CD4-positive, alpha-beta T cell (primary cell): ENCODE measurements around the gene MCF2L2. TPM values are rescaled to one million over a fixed set of nuclear protein-coding genes. Genes with fewer than 3 reads are reported as not detected.

Experiments
- ATAC-seq: fragments of 200-7000 bp; cut with Tn5 transposase; one replicate; pipeline ENCODE4 v1.10.0; 2022; ENCODE audit warnings: mild to moderate bottlenecking; ENCODE audit not compliant: poor library complexity
- CTCF ChIA-PET: fragments of 350-600 bp; sonication (Branson Sonifier 250); formaldehyde crosslinking; loops from one replicate; lab custom pipeline; 2021; ENCODE audit warnings: antibody characterized with exemption, inconsistent platforms; lab: Charles Lee
- POLR2A ChIA-PET: fragments of 350-600 bp; sonication (Branson Sonifier 250); formaldehyde crosslinking; loops from one replicate; lab custom pipeline; 2021; ENCODE audit warnings: antibody characterized with exemption, inconsistent platforms; lab: Charles Lee
- DNase-seq, 14 experiments: peaks; one replicate each; pipeline ENCODE4 v3.0.0-alpha.2; 2013 to 2020; ENCODE audit warnings: mixed read lengths in 2 of 14
- H3K27ac ChIP-seq, 2 donors: one replicate each; pipeline versions ENCODE4 v1.5.1 to v1.7.0; 2013; ENCODE audit warnings: low read length in 2 of 2, low read depth in 1 of 2, mild to moderate bottlenecking in 1 of 2
- H3K27me3 ChIP-seq, 2 experiments: 1 replicate in 1 of 2; 2 replicates in 1 of 2; pipeline versions ENCODE4 v1.6.1 to v1.7.0; 2013; ENCODE audit warnings: low read length in 2 of 2, control low read depth in 1 of 2, mild to moderate bottlenecking in 1 of 2, moderate library complexity in 1 of 2; ENCODE audit not compliant: insufficient read depth in 2 of 2, control insufficient read depth in 1 of 2
- H3K36me3 ChIP-seq: one replicate; pipeline ENCODE4 v1.6.1; 2013; ENCODE audit warnings: low read length, control low read depth; ENCODE audit not compliant: insufficient read depth
- H3K4me1 ChIP-seq: one replicate; pipeline ENCODE4 v1.6.1; 2013; ENCODE audit warnings: low read length, control low read depth; ENCODE audit not compliant: insufficient read depth
- H3K4me3 ChIP-seq: one replicate; pipeline ENCODE4 v1.5.1; 2013; ENCODE audit warnings: mild to moderate bottlenecking, low read length, moderate library complexity
- H3K9me3 ChIP-seq, 2 experiments: 1 replicate in 1 of 2; 2 replicates in 1 of 2; pipeline versions ENCODE4 v1.6.1 to v1.7.0; 2013; ENCODE audit warnings: low read length in 2 of 2, mild to moderate bottlenecking in 2 of 2, control low read depth in 1 of 2, moderate library complexity in 1 of 2; ENCODE audit not compliant: control insufficient read depth in 1 of 2, insufficient read depth in 1 of 2
- H3K27ac Mint-ChIP-seq: one replicate; pipeline ENCODE4 v1.8.0; 2020; ENCODE audit warnings: mixed read lengths
- H3K27me3 Mint-ChIP-seq: one replicate; pipeline ENCODE4 v1.8.0; 2021; ENCODE audit warnings: mixed read lengths
- H3K36me3 Mint-ChIP-seq: one replicate; pipeline ENCODE4 v1.8.0; 2021; ENCODE audit warnings: low read depth, mixed read lengths
- H3K4me1 Mint-ChIP-seq: one replicate; pipeline ENCODE4 v1.8.0; 2021; ENCODE audit warnings: low read depth, mixed read lengths
- H3K4me3 Mint-ChIP-seq: one replicate; pipeline ENCODE4 v1.8.0; 2020; ENCODE audit warnings: mild to moderate bottlenecking, mixed read lengths
- H3K9me3 Mint-ChIP-seq: one replicate; pipeline ENCODE4 v1.8.0; 2020; ENCODE audit warnings: mixed read lengths
- intact Hi-C, 2 experiments: fragments of 100-400 bp; cut with DNase I in 1 of 2; cut with micrococcal nuclease in 1 of 2; formaldehyde crosslinking; loops; one replicate each; pipeline versions ENCODE4 v1.15.1 to v1.9.0; 2023 to 2025; cut with DNase I, micrococcal nuclease
- total RNA-seq, 174 experiments: library from RNA in 2 of 174; stranded (reverse) in 2 of 174; gene quantifications; one replicate each; pipeline ENCODE4 v1.2.3 and lab custom pipeline; 2021 to 2026
- TF ChIP-seq, protein P1 (sequence below): fragments of 200-600 bp; IDR thresholded peaks from one replicate; pipeline ENCODE4 v1.8.0; 2022; ENCODE audit warnings: antibody characterized with exemption, mild to moderate bottlenecking

Gene MCF2L2
- total RNA-seq, 2 experiments from 2014 or later, result 3.8 to 4.1 TPM

DNA sequence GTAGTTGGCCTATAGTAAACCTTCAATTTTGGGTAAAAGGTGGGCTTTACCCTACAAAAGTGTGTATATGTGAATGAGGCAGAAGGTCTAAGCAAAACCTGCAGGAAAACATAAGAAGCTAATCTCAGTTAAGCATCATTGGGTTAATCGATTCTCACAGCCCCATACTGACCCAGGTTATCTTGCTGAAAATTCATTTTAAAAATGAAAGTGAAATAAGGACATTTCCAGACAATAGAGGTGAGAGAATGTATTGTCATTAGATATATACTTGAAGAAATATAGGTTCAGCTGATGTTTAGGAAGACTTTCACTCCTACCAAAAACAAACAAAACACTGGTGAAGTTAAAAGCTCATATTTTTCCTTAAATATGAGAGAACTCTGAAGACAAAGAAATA is 85.6 kb downstream of the MCF2L2 start:
- Histone ChIP-seq H3K27ac (no peak overlapping the region), H3K9me3 (no peaks in the 10 kb centered on the region), H3K4me3 (no peak overlapping the region), H3K27me3 (no peaks in the 10 kb centered on the region), H3K36me3 (no peaks in the 10 kb centered on the region), H3K4me1 (no peaks in the 10 kb centered on the region)
- Mint-ChIP-seq H3K27me3 (no peaks in the 10 kb centered on the region), H3K4me3 (no peak overlapping the region), H3K36me3 (peaks cover 5% of the 10 kb centered on the region), H3K27ac (no peak overlapping the region), H3K4me1 (peaks cover 9% of the 10 kb centered on the region), H3K9me3 (no peaks in the 10 kb centered on the region)
- TF ChIP-seq, protein P1, sequence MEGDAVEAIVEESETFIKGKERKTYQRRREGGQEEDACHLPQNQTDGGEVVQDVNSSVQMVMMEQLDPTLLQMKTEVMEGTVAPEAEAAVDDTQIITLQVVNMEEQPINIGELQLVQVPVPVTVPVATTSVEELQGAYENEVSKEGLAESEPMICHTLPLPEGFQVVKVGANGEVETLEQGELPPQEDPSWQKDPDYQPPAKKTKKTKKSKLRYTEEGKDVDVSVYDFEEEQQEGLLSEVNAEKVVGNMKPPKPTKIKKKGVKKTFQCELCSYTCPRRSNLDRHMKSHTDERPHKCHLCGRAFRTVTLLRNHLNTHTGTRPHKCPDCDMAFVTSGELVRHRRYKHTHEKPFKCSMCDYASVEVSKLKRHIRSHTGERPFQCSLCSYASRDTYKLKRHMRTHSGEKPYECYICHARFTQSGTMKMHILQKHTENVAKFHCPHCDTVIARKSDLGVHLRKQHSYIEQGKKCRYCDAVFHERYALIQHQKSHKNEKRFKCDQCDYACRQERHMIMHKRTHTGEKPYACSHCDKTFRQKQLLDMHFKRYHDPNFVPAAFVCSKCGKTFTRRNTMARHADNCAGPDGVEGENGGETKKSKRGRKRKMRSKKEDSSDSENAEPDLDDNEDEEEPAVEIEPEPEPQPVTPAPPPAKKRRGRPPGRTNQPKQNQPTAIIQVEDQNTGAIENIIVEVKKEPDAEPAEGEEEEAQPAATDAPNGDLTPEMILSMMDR, result no peak
- ChIA-PET POLR2A (no interaction called here), CTCF (no interaction called here)
- no peak for DNase-seq
- intact Hi-C loops, result no loop called here
- no peak for ATAC-seq

DNA sequence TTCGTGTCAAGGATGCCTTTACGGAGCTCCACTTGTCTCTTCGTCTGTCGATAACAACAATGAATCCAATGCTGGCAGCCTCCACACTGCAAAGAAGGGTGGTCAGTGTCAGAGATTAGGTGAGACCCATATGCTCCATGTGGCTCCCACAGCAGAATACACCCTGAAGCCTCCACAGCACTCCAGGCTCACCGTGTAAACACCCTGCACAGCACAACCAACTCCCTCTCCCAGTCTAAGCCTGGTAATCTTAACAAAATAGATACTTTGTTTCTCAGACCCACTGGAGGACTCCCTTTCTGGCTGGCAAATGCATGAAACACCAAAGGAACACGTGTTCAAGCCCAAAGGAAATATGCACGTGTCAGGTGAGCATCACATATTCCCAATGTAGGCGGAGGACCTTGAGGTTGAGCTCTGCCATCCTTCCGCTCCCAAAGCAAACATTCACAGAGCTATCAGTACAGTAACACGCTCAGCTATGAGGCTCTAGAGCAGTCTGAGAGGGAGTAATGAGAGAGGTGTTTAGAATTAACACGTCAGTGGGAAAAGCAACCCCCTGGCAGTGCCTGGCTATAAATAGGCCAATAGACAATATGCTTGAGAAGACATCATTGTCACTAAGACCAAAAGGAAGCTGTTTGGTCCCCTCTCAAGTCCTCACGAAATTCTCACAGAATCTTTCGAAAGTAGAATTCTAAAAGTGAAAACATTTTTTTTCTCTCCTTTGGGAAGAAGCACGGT is 86.7 kb downstream of the MCF2L2 start:
- no peaks in the 10 kb centered on the region for H3K4me1 ChIP-seq
- no peak for DNase-seq
- no peak overlapping the region for H3K4me3 Mint-ChIP-seq
- H3K27ac Mint-ChIP-seq, result no peak overlapping the region
- intact Hi-C loops, result no loop called here
- H3K9me3 Mint-ChIP-seq, result no peaks in the 10 kb centered on the region
- H3K27me3 ChIP-seq, result no peaks in the 10 kb centered on the region
- H3K9me3 ChIP-seq, result no peaks in the 10 kb centered on the region
- H3K4me3 ChIP-seq, result no peak overlapping the region
- no peaks in the 10 kb centered on the region for H3K36me3 ChIP-seq
- no peak for ATAC-seq
- H3K27me3 Mint-ChIP-seq, result no peaks in the 10 kb centered on the region
- peaks cover 5% of the 10 kb centered on the region for H3K36me3 Mint-ChIP-seq
- ChIA-PET CTCF (no interaction called here), POLR2A (no interaction called here)
- H3K27ac ChIP-seq, result no peak overlapping the region
- H3K4me1 Mint-ChIP-seq, result peaks cover 7% of the 10 kb centered on the region
- TF ChIP-seq, protein P1, result no peak

DNA sequence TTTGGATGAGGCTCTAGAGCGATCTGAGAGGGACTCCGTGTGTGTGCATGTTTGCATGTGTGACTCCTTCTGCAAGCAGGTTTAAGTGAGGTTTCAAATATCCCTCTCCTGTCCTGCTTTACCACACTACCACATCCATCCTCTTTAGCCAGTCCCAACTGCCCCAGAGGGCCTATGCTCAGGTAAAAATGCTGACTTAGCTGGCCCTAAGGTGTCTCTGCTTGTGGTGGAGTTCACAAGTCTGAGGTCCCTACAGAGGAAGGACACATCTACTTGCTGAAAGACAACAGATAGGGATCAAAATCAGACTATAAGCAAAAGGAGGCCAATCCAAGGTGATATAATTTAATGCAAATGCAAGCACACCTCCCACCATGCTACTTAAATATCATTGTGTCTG is 88.2 kb downstream of the MCF2L2 start:
- ATAC-seq (no peak), DNase-seq (no peak)
- CTCF ChIA-PET, result no interaction called here
- H3K4me3 Mint-ChIP-seq, result no peak overlapping the region
- intact Hi-C loops, result no loop called here
- no peaks in the 10 kb centered on the region for H3K9me3 Mint-ChIP-seq
- TF ChIP-seq, protein P1, result no peak
- POLR2A ChIA-PET, result no interaction called here
- Histone ChIP-seq H3K36me3 (no peaks in the 10 kb centered on the region), H3K27me3 (no peaks in the 10 kb centered on the region), H3K4me1 (no peaks in the 10 kb centered on the region), H3K27ac (no peak overlapping the region), H3K9me3 (no peaks in the 10 kb centered on the region), H3K4me3 (no peak overlapping the region)
- peaks cover 7% of the 10 kb centered on the region for H3K4me1 Mint-ChIP-seq
- no peaks in the 10 kb centered on the region for H3K36me3 Mint-ChIP-seq
- H3K27me3 Mint-ChIP-seq, result no peaks in the 10 kb centered on the region
- H3K27ac Mint-ChIP-seq, result no peak overlapping the region
